ENCODE measurements around the gene EEF1B2.

EEF1B2 gene

DNA sequence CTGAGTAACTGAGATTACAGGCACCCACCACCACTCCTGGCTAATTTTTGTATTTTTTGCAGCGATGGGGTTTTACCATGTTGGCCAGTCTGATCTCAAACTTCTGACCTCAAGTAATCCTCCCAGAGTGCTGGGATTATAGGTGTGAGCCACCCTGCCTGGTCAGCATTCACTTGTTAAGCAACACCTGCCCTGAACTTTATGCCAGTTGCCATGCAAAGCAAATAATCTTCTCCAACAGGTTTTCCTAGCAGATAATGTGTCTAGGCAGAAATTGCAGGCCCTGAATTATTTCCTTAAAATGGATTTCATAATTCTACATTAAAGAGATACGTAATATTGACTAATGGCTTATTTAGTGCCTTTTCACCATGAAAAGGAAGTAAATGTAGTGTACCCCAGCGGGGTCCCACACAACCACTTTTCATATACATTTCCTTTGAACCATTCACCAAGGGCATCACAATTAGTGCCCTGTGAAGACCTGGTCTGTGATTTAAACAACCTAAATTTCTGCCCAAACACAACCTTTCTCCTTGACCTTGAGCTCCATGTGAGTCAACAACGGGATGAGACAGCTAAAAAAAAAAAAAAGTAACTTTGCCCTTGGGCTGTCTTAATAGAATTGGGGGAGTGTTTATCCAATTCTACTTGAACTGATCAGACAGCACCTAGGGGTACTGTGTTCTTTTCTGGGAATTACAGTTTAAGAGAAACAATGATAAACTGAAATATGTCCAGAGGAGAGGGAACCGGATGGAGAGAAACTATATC is 41.6 kb downstream of the EEF1B2 start:
- TF ChIP-seq, protein P1, sequence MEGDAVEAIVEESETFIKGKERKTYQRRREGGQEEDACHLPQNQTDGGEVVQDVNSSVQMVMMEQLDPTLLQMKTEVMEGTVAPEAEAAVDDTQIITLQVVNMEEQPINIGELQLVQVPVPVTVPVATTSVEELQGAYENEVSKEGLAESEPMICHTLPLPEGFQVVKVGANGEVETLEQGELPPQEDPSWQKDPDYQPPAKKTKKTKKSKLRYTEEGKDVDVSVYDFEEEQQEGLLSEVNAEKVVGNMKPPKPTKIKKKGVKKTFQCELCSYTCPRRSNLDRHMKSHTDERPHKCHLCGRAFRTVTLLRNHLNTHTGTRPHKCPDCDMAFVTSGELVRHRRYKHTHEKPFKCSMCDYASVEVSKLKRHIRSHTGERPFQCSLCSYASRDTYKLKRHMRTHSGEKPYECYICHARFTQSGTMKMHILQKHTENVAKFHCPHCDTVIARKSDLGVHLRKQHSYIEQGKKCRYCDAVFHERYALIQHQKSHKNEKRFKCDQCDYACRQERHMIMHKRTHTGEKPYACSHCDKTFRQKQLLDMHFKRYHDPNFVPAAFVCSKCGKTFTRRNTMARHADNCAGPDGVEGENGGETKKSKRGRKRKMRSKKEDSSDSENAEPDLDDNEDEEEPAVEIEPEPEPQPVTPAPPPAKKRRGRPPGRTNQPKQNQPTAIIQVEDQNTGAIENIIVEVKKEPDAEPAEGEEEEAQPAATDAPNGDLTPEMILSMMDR (IDR thresholded peaks at IDR 0.05), result no peak

DNA sequence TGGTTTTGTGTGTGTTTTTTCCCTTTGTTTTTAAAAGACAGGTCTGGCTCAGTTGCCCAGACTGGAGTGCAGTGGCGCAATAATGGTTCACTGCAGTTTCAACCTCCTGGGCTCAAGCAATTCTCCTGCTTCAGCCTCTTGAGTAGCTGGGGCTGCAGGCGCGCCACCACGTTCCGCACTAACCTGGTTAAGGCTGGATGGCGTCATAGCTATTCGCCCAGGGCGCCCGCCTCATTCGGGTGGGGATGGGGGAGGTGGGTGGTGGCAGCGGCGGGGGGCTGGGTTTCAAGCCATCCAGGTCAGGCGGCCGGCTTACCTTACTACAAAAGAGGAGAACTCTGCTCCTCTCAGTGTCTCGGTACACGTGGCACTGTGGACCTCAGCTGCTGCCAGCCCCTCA is 42.8 kb downstream of the EEF1B2 start:
- TF ChIP-seq, protein P1 (IDR thresholded peaks at IDR 0.05), result no peak

DNA sequence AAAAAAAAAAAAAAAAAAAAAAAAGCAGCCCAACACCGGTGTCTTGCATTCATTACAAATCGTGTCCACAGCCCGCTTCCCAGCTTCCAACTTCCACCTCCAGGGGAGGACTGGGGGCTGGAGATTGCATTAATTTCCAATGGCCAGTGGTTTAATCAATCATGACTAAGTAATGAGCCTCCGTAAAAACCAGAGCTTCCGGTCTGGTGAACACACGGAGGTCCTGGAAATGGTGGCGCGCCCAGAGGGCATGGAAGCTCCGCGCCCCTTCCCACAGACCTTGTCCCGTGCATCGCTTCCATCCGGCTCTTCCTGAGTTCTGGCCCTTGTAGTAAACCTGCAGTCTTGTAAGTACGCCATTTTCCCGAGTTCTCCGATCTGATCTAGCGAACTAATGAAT is 43.6 kb downstream of the EEF1B2 start:
- TF ChIP-seq, protein P1 (IDR thresholded peaks at IDR 0.05), result no peak

DNA sequence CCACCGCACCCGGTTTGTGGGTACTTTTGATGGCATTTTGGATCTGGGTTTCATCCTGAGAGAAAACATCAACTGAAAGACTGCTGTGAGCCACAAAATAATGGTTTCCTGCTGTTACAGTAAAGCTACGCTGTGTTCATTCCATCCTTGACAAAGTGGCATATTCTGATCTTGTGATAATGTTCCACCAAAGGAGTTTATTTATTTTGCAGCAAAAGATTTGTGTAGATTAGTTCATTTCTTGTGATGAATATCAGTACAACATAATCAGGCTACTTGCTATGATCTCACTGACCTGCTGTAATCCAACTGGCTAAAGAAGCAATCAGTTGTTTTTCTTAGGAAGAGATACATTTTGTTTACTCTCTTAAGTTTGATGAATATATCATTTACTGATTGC is 45.0 kb downstream of the EEF1B2 start:
- TF ChIP-seq, protein P1 (IDR thresholded peaks at IDR 0.05), result no peak

DNA sequence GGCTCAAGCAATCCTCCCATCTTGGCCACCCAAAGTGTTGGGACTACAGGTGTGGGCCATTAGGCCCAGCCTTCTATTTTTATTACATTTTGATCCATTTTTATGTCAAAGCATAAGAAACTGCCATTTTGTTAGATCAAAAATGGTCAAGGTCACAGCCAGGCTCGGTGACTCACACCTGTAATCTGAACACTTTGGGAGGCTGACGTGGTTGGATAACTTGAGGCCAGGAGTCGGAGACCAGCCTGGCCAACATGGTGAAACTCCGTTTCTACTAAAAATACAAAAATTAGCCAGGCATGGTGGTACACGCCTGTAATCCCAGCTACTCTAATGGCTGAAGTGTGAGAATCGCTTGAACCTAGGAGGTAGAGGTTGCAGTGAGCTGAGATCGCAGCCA is 49.2 kb downstream of the EEF1B2 start:
- TF ChIP-seq, protein P1 (IDR thresholded peaks at IDR 0.05), result no peak

DNA sequence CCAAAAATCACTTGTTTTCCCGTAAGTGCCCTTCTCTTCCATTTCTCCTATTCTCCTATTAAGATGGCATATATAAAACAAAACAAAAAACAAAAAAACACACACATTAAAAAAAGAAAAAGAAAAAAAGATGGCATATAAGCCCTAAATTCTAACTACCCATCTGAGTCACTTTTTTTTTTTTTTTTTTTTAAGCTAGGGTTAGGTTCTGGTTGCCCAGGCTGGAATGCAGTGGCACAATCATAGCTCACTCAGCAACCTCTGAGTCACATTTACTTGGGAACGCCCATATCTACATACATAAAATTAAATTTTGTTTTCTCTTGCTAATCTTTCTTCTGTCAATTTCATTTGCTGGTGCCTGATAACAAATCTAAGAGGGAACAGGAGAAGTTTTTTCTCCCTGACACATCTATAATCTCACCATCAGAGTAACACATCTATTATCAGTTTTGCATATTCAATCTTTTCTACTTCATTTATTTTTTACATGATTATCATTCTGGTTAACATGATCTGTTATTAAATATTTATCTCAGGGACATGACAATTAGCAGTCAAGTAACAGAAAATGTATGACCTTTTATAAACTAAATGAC is 52.1 kb downstream of the EEF1B2 start:
- TF ChIP-seq, protein P1 (IDR thresholded peaks at IDR 0.05), result no peak
